CD4-positive, alpha-beta T cell treated with Interleukin-15 for 4 hours (primary cell): ENCODE results near the gene CYFIP2.
A peak's percentile ranks its signal among the peaks of the same experiment; 100 is the strongest.

Experiments
- DNase-seq: peaks from one replicate; pipeline ENCODE4 v3.0.0-alpha.2; 2020; ENCODE audit warnings: low spot score

Gene CYFIP2

DNA sequence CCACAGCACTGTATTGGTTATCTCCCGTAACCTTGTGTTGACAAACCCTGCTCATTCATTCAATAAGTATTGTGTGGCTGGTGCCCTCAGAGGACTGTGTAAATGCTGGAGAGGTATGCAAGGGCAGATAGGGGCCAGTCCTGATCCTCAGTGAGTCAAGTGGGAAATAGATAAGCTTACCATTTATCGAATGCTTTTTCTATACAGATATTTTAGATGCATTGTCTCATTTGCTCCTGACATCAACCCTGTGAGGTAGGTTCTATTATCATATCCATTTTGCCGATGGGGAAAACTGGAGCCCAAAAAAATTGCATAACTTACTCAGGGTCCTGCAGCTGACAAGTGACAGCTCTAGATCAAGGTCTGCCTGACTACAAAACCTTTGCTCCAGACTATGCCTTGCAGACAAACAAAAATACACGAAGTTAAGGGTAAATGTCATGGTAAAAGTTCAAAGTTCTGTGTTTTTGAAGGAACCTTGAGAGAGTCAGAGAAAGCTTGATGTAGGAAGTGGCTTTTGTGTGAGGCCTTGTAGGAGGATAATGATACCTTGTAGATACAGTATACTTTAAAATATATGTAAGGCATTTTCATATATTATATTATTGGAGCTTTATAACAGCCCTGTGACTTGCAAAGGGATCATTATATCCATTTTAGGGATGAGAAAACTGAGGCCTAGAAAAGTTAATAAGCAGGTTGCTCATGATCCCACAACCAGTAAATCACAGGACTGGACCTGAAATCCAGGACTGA lies 22.7 kb downstream of the CYFIP2 start:
- DNase-seq: no peak

- DNase-seq: no peak
These were observed 23.4 kb downstream of the CYFIP2 start for GRCh38 chr5:157289164-157289819.

DNA sequence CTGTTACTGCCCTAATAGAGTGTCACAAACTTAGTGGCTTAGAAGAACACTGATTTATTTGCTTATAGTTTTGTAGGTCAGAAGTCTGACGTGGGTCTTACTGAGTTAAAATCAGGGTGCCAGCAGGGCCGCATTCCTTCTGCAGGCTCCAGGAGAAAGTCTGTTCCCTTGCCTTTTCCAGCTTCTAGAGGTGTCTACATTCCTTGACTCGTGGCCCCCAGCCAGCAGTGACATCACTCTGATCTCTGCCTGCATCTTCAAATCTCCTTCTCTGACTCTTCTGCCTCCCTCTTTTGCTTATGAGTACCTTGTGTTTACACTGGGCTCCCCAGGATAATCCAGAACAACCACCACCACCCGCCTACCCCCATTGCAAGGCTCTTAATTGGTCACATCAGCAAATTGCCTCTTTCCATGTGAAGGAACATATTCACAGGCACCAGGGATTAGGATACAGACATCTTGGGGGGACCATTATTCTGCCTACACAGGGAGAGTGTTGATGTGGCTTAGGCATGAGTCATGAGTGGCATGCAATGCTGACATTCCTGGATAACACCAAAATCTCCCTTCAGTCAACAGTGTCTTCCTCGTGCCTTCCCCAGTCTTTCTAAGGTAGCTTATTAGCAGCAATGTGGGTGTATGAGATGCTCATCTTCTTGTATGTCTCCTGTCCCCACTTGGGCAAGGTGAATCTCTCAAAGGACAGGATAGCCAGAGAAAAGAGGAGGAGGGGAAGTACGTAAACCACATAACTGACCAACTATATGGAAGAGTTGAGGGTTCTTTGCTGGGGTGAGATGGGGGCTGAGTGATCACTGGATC lies 24.4 kb downstream of the CYFIP2 start:
- no peak for DNase-seq

GRCh38 chr5:157290981-157291711 lies 25.2 kb downstream of the CYFIP2 start:
- no peak for DNase-seq

DNA sequence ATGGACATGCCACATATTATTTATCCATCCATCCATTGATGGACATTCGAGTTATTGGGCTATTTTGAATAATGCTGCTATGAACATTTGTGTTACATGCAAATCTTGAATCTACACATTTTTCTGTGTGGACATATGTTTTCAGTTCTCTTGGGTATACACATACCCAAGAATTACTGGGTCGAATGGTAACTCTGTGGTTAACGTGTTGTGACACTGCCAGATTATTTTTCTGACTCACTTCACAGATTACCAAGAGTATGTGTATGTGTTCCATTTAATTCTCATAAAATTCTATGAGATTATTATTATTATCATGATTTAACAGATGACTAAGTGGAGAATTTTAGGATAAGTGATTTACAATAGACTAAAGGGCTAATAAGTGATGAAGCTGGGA lies 26.7 kb downstream of the CYFIP2 start:
- DNase-seq: no peak

DNA sequence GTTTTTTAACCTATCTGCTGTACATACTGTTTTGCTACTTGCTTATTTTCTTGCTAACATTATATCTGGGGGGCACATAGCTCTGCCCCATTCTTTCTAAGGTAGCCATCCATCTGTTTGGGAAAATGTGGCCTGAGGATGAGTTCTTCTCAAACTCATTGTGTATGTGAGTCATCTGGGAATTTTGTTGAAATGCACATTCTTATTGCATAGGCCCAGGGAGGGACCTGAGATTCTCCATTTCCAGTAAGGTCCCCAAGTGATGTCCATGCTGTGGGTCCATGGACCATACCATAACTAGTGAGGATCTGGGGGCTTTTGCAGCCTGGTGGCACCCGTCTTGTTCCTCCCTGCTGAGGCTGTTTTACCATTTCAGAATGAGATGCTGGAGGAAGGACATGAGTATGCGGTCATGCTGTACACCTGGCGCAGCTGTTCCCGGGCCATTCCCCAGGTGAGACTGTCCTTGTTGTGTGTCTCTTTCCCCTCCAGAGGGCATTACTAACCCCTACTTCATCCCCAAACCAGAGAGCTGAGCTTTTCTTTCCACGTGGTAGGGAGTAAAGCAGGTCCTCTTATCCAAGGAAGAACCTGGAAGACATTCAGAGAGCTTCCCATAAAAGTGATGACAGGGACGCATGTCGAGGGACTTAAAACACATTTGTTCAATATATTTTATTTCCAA lies 28.6 kb downstream of the CYFIP2 start:
- DNase-seq: no peak

GRCh38 chr5:157295247-157295646 lies 29.3 kb downstream of the CYFIP2 start:
- DNase-seq: no peak

DNA sequence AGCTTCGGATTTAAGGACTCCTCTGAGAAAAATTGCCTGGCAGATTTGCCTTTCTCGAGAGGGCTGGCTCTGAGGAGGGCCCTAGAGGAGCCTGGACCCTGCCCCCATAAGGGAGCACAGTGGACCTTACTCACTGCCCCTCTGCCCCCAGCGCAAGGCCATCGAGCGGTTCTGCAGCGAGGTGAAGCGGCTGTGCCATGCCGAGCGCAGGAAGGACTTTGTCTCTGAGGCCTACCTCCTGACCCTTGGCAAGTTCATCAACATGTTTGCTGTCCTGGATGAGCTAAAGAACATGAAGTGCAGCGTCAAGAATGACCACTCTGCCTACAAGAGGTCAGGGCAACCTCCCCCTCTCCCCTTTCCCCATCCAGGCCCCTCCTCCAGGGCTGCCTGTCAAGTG lies 34.6 kb downstream of the CYFIP2 start:
- no peak for DNase-seq

GRCh38 chr5:157301066-157301465 lies 35.1 kb downstream of the CYFIP2 start:
- no peak for DNase-seq

GRCh38 chr5:157303023-157303422 lies 37.1 kb downstream of the CYFIP2 start:
- no peak for DNase-seq

GRCh38 chr5:157303667-157304327 lies 37.9 kb downstream of the CYFIP2 start:
- DNase-seq: peak; percentile 43

DNA sequence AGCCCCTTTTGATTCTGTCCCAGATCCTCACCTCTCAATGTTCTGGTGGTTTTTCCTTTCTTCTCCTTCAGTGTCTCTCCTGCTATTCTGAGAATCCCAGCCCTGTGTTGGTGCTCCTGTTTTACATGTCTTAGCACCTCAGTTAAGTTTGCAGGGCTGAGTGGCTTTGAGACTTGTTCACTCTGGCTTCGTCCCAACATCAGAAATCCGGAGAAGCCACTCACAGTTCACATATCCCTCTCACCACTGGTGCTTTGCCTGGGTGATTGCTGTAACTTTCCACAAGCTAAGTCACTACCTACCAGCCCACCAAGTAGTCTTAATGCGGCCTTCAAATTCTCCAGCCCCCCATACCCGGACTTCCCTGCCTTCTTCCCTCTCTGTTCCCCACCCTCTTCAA lies 40.2 kb downstream of the CYFIP2 start:
- no peak for DNase-seq

GRCh38 chr5:157306692-157307471 lies 41.0 kb downstream of the CYFIP2 start:
- DNase-seq: peak; percentile 47

GRCh38 chr5:157308836-157309465 lies 43.0 kb downstream of the CYFIP2 start:
- DNase-seq: peak; percentile 21

GRCh38 chr5:157309796-157310195 lies 43.9 kb downstream of the CYFIP2 start:
- DNase-seq: no peak

DNA sequence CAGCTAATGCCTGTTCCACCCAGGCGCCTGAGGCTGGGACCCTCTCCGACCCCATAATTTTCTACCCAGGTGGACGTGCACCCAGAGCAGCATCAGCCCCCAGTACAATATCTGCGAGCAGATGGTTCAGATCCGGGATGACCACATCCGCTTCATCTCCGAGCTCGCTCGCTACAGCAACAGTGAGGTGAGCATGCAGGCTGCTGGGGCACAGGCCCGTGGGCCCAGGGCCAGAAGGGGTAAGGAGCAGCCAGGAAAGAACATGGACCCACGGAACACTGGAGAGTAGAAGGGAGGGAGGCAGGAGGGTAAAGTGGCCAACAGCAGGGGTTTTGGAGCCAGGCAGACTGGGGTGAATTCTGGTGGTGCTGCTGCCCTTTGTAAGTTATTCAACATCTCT lies 45.7 kb downstream of the CYFIP2 start:
- no peak for DNase-seq

- DNase-seq: peak; percentile 72
These were observed 46.6 kb downstream of the CYFIP2 start for GRCh38 chr5:157312492-157312891.

GRCh38 chr5:157322581-157322980 lies 56.7 kb downstream of the CYFIP2 start:
- no peak for DNase-seq

DNA sequence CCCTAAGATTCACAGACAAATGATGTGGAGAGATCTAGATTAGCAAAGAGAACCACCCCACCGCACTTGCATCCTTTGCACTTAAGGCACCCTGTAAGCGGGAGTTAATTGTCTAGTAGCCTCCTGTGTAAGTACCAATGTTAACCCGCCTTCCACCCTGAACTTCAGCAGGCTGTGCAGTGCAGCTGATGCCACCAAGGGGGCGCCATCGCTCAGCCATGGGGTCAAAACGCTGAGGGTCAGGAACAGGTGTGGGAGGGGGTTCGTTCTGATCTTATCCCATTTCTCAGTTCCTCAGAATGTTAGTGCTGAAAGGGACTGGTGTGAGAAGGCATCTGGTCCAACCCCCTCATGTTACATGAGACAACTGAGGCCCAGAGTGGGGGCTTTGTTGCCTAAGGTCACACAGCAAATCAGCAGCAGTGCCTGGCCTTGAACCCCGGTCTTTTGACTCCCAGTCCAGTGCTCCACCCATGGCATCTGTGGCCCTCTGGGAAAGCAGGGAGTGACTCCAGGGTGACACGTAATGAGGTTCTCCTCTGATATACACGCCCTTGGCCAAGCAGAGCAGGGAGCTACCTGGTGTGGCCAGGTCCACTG lies 57.3 kb downstream of the CYFIP2 start:
- no peak for DNase-seq
